Renal cortical epithelial cell (primary cell): ENCODE results near the gene ERP27. TPM values are rescaled to one million over a fixed set of nuclear protein-coding genes. Genes with fewer than 3 reads are reported as not detected.

Experiments
- DNase-seq: peaks from one replicate; pipeline ENCODE4 v3.0.0-alpha.2; 2011; ENCODE audit warnings: low read depth
- total RNA-seq: library from RNA; depleted of rRNA; stranded (reverse); fragments of >200 nt; gene quantifications from 2 replicates; pipeline ENCODE4 v1.2.3, GENCODE V29; 2014

ERP27 gene
- total RNA-seq, result 0.75 and 2.8 TPM in 2 replicates

DNA sequence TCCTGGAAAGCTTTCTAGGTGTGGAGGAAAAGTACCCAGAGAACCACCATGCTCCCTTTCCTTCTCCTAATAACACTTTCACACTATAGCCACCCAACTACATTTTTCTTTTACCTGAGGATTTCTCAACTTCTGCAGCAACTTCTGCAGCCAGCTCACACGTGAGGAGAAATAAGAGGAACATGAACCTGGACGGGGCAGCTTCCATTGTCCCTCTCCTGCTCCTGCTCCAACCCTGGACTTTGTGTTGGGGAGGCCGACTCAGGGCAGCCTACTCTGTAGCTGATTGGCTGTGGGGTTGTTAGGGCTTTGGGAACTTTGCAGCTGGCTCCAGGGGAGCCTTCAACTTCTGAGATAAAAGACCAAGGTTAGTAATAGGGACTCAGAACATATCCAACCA, at the start of gene ERP27:
Gene ERP27 (minus strand): TSS at position 237 of the 400 bp plus-strand sequence. CDS start 29 bp downstream, at position 208.
- DNase-seq, result no peak

DNA sequence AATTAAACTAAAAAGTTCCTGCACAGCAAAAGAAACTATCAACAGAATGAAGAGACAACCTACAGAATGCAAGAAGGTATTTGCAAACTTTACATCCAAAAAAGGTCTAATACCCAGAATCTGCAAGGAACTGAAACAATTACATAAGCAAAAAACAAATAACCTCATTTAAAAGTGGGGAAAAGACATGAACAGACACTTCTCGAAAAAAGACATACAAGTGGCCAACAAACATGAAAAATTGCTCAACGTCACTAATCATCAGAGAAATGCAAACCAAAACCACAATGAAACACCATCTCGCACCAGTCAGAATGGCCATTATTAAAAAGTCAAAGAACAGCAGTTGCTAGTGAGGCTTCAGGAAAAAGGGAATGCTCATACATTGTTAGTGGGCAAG, 49.7 kb upstream of the ERP27 start:
- no peak for DNase-seq

DNA sequence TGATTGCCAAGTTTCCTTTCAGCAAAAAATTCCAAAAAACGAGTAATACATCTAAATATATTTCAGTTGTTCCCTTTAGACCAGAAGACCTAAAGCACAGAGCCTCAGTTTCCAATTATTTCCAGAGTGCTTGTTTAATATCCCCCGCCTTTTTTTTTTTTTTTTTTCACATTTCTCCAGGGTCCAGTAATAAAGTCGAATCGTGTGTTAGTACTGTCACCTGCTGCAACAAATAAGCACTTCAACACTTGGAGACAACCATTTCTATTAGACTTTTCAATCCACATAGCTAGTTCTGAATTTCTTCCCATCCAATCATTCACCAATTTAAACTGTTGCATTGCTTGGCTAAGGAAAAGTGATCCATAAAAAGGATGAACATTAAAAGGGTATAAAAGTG, 48.1 kb upstream of the ERP27 start:
- no peak for DNase-seq

DNA sequence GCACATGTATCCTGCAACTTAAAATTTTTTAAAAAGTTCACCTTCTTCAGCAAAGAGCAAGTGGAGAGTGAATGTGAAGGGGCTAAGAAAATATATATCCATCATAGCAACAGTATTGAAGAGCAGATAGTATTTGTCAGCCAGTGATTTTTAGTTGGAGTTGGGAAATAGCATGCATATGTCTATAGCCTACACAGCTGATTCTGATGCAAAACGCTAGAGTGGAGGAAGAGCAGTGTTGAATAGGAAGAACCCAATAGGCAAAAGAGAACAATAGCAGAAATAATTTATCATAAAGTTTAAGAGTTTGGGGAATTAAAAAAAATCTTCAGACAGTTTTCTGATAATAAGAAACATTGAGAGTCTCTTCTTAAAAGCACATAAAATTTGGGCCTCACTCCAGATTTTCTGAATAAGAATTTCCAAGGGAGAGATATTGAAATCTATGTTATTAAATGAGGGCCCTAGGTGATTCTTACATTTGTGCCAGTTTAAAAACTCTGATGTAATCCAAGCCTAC, 46.5 kb upstream of the ERP27 start:
- DNase-seq, result no peak

DNA sequence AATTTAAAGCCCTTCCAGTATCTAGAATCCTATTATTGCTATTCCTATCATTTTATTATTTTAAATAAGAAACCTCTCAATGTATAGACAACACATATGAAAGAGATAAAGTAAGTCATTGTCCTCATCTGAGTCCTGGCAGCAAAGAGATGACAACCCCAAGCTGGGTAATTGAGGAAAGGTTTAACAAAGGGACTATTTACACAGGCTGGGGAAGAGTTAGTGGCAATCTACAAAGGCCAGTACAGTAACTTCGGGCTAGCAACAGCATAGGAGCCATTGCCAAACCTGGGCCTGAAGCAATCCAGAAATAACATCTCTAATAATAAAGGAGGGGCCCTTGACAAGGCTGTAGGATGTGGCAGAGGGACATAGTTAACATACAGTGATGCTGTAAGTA, 45.7 kb upstream of the ERP27 start:
- DNase-seq, result no peak

DNA sequence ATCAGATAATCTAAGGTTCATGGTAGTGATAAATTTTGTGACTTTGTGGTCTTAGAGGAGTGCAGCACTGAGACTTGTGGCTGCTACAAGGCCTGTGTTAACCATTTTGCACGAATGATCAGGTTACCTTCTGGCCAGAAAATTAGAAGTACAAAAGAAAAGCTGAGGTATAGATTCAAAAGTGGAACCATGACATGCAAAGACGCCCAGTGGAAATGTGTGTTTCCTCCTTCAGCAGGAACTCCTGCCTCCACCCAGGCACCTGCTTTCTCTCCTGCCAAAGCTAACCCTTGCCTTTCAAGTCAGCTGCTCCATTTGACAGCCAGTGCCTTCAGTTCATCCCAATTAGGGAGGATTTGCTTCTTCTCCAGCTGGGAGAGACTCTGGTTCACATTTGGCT, 44.7 kb upstream of the ERP27 start:
- DNase-seq, result no peak

DNA sequence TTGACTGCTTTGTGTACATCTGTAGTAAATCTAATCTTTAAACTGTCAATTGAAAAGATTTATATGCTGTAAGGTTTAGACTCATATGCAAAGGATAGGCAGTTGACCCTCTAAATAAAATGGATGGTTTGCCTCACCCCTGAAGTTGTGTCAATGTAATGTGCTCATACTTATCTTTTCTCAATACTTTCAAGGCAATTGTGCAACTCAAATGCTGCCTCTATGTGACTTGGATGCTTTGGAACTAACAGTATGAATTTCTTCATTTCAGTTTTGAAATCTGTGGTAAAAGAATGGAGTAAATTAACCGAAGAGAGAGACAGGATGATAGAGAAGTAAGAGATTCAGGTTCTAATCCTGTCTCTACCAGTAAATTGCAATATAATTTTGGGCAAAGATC, 44.2 kb upstream of the ERP27 start:
- DNase-seq, result no peak

DNA sequence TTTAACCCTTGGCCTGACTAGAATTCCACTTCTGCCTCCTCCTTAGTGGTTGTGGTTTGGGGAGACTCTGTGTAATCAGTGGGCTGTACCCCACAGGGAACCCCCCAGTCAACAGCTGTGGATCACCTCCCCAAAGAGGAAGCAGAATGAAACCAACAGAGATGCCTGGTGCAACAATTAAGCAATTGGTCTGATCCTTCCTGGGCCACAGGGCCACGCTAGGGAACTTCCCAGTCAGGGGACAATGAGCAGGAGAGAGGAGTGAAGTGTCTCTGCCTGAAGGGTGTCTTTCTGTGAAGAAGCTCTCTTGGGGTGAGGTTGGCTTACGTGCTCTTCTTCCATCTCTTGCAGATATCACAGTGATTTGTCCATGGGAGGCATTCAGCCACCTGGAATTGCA, 42.7 kb upstream of the ERP27 start:
- DNase-seq, result no peak

DNA sequence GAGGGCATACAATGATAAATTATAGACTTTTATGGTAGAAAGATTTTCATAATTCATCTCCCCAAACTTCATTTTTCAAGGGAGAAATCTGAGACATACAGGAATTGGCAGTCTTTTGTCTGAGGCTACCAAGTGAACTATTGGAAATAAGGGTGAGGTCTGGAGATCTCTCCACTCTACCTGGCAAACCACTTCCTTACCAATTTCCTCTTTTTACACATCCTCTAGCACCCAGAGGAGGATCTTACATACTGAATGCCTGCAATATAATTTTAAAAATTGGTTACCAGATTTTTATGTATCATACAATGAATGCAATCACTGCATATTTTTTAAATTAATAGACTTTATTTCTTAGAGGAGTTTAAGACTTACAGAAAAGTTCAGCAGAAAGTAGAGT, 41.1 kb upstream of the ERP27 start:
- DNase-seq, result no peak

DNA sequence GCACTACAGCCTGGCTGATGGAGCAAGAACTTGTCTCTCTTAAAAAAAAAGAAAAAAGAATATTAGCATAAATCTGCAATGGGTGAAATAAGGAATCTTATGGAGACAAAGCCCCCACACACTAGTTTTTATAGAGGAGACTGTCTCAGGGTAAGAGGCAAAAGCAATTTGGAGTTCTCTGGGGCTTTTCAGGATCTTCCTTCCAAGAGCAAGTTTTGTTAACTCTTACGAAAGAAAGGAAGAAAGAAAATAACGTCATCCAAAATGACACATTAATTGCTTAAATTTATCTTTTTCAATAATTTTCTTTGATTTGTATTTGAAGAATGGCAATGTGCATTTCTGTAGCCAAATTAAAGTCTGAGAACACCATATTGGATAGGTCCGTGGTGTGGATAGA, 38.3 kb upstream of the ERP27 start:
- DNase-seq, result no peak

DNA sequence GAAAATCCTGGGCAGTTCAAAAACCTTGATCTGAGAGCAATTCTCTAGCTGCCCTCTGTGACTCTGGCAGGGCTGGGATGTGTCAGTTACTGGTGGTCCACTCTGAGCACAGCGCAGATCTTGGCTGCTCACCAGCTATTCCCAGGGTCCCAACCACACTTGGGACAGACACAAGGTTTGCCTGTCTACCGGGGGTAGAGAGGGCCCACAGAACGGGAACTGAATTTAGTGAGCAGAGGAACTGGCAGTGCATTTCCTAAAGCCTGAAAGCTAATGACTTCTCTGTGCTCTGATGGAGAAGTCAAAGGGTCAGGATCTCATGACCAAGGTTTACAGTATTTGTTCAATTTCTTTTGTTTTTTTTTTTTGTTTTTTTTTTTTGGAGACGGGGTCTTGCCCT, 37.1 kb upstream of the ERP27 start:
- no peak for DNase-seq

DNA sequence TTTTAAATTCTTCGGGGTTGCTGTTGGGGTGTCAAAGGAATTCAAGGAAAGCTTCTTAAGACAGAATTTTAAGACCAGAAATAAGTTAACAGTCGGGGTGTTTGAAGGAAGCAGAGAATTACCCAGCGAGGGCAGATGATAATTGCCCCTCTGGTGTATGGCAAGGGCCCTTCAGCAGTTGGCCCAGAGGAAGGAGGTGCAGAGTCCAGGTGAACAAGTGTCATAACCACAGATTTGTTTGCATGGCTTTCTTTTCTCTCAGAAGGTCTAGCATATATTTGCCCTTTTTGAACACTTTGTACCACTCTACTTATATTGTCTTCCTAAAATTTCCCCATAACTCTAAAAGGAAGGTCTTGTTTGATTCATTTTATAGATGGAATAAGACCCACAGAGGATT, 36.3 kb upstream of the ERP27 start:
- no peak for DNase-seq

DNA sequence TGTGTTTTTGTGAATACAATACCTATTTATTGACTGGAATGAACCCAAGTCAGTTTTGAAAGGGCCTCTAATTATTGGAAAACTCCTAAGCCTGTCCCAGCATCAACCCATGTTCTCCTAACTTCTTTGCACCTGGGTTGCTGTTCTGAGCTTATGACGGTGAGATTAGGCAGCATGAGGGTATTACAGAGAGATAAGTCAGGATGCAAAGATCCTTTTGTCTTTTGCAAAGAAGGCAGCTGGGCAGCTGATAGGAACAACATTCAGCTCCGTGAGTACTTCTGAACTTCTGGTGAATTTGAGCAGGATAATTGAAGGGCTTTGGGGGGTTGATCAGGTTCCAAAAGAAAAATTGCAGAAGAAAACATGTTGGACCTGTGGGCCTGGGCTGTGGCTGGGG, 34.5 kb upstream of the ERP27 start, which contains the start of gene PDE6H:
Gene PDE6H (plus strand): TSS at position 227 of the 400 bp plus-strand sequence. CDS start 4,971 bp downstream, outside the sequence.
- no peak for DNase-seq

DNA sequence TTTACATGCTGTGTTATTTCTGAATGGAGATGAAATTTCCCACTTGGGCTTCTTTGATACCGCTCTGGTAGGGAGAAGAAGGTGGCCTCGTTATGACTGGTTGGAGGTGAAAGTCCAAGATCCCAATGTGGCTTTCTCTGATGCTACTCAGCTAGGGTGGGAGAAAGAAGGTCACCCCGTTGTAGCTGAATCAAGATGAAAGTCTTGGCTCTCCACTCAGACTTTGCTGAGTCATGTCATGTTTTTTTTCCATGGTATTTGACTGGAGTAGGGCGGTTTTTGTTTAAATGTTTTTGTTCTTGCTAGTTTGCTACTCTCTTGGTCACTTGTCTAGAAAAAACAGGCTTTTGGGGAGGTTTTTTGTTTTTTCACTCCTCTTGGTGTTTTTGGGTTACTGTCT, 32.1 kb upstream of the ERP27 start:
- DNase-seq, result no peak

DNA sequence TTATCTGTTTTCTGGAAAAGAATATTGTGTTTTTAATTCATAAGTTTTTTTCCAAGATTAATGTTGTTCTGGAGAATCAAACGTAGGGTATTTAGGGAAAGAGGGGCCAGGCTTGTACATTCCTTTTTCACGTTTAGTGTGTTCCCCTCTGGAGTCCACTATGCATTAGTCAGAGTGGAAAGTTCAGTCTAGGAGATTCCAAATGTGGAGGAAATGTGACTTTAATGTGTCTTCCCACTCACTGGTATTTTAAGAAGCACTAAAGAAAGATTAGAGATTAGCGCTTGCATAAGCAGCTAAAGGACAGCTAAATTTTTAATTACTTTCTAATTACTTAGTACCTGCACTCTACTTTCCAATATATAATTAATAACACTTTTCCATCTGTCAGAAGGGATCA, 30.1 kb upstream of the ERP27 start:
- no peak for DNase-seq

DNA sequence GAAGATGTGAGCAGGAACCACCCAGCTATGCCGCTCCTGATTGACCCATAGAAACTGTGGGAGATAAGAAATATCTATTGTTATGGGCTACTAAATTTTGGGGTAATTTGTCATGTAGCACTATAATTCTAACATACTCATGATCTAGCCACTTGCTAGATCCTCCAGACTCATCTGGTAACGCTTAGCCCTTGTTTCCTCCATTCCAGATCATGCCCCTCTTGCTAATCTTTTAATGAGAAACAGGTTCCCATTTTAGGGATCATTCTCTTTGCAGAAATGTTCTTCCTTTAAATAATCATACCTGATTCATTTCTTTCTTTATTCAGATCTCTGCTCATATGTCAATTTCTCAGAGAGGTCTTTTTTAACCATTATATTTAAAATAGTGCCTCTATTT, 26.9 kb upstream of the ERP27 start:
- DNase-seq, result no peak

DNA sequence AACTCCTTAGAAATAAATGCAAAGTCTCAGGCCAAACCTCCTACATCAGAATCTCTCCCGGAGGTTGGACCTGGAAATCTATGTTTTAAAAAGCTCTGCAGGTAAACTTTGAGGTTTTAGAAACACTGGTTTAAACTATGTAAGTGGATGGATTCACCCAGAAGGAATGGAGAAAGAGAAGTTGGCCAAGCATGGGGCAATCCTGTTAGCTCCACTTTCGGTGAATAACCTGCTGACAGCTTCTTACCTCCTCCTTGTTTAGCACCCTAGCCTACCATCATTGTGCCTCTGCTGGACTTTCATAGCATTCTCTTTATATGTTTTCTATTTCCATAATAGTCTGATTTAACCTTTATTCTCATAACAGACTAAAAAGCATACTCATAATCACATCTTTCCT, 26.1 kb upstream of the ERP27 start:
- DNase-seq, result no peak

DNA sequence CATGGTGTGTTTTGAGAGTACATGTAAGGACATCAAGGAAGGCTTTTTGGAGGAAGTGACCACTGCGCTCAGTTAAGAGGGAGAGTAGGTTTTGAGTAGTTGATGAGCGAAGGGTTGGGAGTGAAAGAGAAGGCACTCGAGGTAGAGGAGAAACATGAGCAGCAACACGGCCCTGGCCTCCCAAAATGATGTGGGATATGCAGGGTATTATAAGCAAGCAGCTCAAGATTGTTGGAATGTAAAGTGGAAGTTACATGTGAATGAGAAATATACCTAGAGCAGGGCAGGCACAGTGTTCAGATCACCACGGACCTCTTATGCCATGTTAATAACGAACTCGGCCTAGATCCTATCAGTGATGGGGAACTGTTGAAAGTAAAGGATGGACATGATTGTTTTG, 25.2 kb upstream of the ERP27 start:
- no peak for DNase-seq

DNA sequence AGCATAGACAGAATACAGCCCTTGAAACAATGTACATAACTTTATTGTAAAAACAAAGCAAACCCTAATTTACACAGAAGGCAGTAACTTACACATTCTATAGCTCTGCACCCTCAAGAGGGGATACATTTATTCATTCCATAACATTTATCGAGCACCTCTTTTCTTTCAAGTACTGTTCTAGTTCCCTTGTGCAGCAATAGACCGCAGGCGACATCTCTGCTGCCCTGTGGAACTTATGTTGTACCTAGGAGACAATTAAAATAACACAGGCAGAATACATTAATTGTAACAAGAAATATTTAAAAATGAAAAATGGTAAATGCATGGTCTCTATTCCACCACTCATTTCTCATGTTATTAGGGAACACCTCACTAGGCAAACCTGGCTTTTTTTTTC, 24.5 kb upstream of the ERP27 start:
- DNase-seq, result no peak

DNA sequence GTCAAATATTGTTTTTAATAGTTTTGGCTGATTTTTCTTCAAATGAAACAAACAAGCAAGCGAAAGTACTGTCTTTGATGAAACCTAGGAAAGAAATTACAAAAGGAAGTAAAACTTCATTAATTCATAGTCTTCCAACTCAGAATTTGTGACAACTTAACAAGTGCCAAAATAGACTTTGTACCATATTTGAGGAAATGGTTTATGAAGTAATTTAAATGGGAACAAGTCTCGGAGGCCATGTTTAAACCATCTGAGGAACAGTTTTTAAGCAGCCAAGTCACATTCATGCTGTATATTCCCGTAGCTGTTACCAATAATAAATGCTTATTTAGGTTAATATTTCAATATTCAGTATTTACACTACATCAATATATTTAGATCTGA, 23.8 kb upstream of the ERP27 start:
- DNase-seq, result no peak

DNA sequence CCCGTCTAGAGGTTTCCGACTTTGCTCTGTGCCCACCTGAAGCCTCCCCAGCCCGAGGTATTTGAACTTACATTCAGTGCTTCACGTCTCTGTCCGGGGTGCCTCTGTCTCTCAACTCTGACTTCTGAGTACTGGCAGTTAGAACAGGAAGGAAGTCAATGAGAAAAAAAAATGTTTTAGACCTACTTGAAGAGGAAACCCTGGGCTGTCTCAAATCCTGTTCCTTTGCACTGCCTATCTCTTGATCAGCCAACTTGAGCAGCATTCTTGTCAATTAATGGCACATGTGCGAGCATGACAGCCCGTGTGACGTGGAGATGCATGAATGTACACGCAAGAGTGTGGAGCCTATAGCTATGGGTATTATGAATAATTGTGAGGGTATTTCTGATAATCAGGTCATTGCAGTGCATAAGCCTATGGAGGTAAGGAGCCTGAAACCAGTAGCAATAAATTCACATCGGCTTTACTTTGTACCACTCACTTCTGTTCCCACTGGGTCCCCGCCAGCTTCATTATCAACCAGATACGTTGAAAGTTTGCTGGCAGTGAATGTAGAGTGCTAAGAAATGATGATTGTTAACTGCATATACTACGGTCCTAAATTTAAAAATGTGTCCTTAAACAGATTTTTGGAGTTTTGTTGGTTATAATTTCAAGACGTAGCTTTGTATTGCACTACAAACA, 23.3 kb upstream of the ERP27 start, which contains the start of gene ARHGDIB:
Gene ARHGDIB (minus strand): TSS at position 136 of the 687 bp plus-strand sequence. CDS start 10,889 bp downstream, outside the sequence.
- DNase-seq, result no peak

DNA sequence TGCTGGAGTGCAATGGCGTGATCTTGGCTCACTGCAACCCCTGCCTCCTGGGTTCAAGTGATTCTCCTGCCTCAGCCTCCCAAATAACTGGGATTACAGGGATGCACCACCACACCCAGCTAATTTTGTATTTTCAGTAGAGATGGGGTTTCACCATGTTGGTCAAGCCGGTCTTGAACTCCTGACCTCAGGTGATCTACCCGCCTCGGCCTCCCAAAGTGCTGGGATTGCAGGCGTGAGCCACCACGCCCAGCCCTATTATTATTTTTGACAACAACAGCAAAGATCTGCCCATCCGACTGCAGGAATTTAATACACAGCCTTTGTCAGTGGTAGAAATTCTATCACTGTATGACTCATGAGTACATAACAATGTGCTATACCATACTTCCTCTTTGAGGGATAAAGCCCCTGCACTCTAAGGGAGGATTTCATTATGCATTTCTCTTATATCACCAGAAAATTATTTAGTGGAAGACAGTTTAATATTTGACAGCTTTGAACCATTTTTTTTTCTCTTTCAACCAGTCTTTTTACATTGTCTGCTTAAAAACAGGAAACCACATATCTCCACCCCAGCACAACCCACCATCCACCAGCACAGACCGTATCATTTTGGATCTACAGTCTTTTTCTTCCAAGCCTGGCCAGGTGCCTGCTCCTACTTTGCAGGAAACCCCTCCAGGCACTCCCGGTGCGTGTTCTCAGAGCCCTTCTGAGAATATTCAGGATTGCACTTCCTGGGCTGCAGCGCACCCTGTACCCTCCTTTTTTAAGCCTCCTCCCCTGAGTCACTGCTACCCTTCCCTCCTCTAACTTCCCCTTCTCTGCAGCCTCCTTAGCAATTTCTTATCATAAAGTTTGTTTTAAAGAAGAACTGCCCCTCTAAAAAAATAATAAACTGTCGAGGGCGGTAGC, 22.5 kb upstream of the ERP27 start:
- DNase-seq, result peak; percentile 30
